GM12801 (cell line): ENCODE data around the gene MIS18A.

Source experiments
- CTCF ChIP-seq: IDR thresholded peaks from one replicate; pipeline ENCODE4 v1.5.1; 2011; ENCODE audit warnings: control low read depth; ENCODE audit not compliant: insufficient read length; ENCODE audit errors: extremely low read depth

Gene MIS18A

GRCh38 chr21:32320059-32320458 is 41.2 kb upstream of the MIS18A start:
- TF ChIP-seq CTCF: no peak

- TF ChIP-seq CTCF: no peak
Observed at GRCh38 chr21:32319012-32319411, 40.2 kb upstream of the MIS18A start.

GRCh38 chr21:32317726-32318125 is 38.9 kb upstream of the MIS18A start:
- no peak for TF ChIP-seq CTCF

GRCh38 chr21:32316361-32317215 is 37.7 kb upstream of the MIS18A start:
- no peak for TF ChIP-seq CTCF

GRCh38 chr21:32315511-32316281 is 36.8 kb upstream of the MIS18A start:
- no peak for TF ChIP-seq CTCF

- TF ChIP-seq CTCF: no peak
Observed at GRCh38 chr21:32314806-32315205, 36.0 kb upstream of the MIS18A start.

GRCh38 chr21:32312976-32313375 is 34.1 kb upstream of the MIS18A start:
- no peak for TF ChIP-seq CTCF
